Stimulated activated CD4-positive, alpha-beta T cell treated with anti-CD3 and anti-CD28 coated beads, Interleukin-2, amount 100 ng/mL, for 24 hours (primary cell): ENCODE measurements around the gene P2RX5.
"Not testable (repeated sequence)": the region's sequence is repeated elsewhere in the genome, so short reads cannot be mapped to it uniquely, and the experiment has no call there.

ENCODE experiments used
- DNase-seq, 2 donors: peaks; one replicate each; pipeline ENCODE4 v3.0.0-alpha.2; 2020

Gene P2RX5, protein sequence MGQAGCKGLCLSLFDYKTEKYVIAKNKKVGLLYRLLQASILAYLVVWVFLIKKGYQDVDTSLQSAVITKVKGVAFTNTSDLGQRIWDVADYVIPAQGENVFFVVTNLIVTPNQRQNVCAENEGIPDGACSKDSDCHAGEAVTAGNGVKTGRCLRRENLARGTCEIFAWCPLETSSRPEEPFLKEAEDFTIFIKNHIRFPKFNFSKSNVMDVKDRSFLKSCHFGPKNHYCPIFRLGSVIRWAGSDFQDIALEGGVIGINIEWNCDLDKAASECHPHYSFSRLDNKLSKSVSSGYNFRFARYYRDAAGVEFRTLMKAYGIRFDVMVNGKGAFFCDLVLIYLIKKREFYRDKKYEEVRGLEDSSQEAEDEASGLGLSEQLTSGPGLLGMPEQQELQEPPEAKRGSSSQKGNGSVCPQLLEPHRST

DNA sequence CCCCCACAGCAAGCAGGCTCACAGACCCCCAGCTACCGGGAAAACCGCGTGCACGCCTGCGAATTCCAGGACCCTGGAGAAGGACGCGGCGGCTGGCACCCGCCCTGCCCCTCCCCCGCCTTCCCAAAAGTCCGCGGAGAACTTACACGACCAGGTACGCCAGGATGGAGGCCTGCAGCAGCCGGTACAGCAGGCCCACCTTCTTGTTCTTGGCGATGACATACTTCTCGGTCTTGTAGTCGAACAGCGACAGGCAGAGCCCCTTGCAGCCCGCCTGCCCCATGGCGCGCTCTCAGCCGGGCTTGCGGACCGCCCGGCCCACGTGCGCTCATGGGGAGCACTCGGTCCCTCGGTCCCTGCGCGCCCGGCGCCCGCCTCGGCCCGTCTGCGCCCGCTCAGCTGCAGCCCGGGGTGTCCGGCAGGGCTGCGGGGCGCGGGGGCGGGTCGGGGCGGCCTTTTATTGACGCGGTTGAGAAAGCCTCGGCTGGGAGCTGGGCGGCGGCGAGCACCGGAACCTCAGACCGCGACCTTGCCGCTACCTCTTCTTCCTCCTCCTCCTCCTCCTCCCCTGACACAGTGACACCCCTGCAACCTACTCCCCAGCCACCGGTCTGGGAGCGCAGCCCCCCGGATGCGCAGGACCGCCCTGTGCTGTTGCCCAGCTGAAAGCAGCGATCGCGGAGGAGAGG lies at the start of gene P2RX5:
Gene P2RX5 (minus strand): TSS at position 433 of the 689 bp plus-strand sequence. CDS start 150 bp downstream, at position 283.
- DNase-seq: peak; percentile 43 to 61

DNA sequence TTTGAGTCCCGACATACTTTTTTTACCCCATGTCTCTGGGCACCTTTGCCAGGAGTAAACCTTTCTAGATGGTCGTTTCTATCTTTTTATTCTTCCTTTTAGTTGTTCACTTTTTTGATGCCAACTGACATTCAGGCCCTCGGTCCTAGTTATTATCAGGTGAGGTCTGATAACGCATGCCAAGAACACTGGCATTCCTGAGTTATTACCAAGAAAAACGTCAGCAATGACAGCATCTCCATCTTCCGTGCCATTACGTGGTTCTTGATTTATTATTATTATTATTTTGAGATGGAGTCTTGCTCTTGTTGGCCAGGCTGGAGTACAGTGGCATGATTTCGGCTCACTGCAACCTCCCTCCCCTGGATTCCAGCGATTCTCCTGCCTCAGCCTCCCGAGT lies 49.1 kb upstream of the P2RX5 start:
- DNase-seq: no peak

DNA sequence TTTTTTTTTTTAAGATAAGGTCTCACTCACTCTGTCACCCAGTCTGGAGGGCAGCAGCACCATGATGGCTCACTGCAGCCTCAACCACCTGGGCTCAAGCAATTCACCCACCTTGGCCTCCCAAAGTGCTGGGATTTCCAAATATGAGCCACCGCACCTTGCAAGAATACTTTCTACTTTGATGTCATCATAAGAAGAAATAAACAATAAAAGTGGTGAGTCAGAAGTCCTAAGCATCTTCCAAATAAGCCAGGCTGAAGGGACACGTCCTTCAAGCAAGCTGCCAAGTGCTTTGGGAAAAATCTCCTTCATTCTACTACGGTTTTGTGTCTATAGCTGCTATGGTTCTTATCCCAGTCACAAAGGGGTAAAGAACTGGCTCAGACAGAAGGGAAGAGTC lies 48.1 kb upstream of the P2RX5 start:
- no peak for DNase-seq

DNA sequence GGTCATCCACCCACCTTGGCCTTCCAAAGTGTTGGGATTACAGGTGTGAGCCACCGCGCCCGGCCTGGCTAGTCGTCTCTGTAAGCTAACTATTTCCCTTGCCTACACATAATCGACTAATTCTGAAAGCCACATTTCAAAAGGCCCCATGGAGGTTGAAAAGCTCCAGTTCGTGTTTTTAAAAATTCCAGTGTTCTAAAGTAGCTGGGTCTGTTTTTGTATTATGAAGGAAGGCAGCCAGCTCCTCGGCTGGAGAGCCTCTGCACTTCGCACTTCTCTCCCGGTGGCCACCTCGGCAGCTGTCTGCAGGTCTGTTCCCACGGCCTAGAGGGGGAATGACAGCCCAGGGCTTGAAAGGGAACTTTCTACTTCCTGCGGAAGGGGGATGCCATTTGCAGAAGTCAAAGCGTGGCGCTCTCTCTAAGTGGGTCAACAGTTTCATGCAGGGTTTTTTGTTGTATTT lies 44.7 kb upstream of the P2RX5 start:
- DNase-seq: peak; percentile 27 to 38

DNA sequence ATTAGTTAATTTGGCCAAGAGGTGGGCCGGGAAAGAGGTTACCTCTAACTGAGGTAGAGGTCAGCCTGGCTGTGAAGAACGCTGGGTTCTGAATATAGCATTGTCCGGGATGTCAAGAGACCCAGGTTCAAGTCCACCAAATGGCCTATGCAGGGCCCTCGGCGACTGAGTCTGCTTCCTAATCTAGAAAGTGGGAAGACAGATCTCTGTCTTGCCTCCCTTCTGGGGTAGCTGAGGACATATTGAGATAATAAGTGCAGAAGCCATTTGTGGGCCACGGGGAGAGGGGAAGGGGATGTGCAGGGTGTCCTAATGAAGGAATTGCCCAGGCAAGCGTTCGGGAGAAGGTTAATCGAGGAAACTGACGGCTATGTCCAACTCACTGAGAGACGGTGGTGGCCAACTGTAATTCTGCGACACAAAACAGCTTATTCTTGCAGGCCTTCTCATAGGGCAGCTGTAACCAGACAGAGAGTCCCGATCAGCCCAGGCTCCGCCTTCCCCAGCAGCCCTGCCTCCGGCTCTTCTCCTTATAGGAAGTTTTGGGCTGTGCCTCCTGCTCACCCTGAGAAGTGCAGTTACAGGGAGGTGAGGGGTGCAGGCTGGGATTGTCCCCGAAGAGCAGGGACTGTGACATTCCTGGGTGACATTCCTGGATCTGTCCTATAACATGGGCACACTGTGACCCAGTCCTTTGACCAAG lies 43.6 kb upstream of the P2RX5 start:
- no peak for DNase-seq

DNA sequence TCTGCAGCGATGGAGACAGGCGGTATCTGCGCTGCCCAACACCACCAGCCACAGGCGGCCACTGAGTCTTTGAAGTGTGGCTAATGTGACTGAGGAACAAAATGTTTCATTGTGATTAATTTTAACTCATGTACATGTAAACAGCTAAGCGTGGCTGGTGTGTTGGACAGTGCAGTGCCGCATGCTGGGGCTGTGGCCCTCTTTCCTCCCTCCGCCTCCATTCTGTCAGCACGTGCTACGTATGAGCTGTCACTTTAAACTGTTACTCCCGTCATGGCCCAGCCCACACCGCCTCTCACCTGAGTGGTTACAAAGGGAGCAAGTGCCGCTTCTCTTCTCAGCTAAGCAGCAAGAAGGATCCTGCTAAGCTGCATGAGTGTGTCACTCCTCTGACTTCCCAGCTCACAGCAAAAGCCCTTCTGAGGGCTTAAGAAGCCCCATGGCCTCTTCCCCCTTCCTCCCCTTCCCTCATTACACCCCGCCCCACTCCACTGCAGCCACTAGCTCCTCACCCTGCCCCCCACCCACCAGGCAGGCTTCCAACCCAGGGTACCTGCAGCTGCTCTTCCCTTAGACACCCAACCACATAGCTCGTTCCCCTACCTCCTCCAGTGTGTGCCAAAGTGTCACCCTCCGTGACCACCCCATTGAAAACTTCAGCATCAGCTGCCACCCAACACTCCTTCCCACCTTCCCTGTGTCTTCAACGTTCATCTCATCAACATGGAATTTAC lies 42.8 kb upstream of the P2RX5 start:
- peak; percentile 74 to 75 for DNase-seq

DNA sequence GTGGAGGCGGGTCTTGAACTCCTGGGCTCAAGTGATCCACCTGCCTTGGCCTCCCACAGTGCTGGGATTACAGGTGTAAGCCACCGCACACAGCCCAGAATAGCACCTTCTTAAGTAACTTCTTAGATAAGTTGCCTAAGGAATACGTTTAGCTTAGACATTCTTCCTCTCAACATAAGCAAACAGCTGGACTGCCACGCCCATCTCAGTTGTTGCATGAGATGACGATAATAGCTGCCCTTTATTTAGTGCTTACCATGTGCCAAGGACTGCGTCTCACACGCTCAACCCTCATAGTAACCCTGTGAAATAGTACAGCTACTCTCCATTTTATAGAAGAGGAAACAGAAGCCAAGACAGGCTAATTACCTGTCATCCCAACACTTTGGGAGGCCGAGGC lies 39.6 kb upstream of the P2RX5 start:
- DNase-seq: no peak

DNA sequence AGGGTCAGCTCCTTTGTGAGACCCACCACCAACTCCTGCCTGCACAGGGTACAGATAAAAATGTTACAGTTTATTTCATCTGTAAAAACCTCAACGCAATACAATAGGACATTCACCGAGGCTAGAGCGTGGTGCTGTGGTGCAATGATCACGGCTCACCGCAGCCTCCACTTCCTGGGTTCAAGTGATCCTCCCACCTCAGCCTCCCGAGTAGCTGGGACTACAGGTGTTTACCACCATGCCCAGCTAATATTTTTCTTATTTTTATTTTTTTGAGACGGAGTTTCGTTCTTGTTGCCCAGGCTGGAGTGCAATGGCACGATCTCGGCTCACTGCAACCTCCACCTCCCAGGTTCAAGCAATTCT lies 38.9 kb upstream of the P2RX5 start:
- DNase-seq: not testable (repeated sequence)

DNA sequence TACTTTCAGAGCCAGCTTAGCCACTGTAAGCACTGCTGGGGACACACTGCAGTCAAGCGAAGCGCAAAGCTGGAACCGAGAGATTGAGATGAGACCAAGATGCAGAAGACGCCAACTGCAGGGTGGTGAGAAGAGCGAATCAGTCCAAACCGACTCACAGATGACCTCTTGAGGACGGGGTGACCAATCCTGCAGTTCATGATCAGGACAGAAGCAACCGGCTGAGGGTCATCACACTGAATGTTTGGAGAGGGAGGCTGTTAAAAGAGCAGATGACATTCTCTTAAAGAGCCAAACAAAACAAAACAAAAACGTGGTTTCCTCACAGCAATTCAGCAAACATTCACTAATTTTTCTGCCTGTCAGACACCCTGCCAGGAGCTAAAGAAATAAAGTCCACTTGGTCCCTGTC lies 36.3 kb upstream of the P2RX5 start:
- no peak for DNase-seq

DNA sequence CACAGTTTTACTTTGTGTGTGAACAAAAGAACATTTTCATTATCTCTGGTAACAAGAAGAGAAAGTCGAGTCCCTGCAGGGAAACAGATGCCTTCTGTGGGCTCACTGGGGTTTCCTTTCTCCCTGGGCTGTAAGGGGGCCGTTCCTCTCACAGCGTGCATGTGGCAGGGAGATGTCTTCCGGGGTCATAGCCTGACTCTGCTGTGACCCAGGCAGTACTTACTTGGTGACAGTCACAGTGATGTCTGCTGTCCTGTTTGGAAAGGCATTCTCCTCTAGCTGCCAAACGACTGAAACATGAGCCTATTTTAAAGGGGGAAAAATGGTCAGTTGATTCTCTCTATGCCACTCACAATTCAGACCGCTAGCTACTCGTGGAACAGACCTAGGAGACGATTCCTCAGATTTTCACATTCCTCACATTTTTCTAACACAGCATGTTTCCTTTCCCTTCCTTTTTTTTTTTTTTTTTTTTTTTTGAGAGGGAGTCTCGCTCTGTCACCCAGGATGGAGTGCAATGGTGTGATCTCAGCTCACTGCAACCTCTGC lies 35.0 kb upstream of the P2RX5 start:
- DNase-seq: no peak

DNA sequence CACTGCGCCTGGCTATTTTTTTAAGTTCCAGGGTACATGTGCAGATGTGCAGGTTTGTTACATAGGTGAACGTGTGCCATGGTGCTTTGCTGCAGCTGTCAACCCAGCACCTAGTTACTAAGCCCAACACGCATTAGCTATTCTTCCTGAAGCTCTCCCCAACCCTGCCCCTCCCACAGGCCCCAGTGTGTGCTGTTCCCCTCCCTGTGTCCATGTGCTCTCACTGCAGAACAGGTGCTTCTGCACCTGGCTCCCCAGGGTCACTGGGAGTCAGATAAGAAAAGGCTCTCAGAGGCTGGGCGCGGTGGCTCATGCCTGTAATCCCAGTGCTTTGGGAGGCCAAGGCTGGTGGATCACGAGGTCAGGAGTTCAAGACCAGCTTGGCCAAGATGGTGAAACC lies 33.9 kb upstream of the P2RX5 start:
- DNase-seq: no peak

DNA sequence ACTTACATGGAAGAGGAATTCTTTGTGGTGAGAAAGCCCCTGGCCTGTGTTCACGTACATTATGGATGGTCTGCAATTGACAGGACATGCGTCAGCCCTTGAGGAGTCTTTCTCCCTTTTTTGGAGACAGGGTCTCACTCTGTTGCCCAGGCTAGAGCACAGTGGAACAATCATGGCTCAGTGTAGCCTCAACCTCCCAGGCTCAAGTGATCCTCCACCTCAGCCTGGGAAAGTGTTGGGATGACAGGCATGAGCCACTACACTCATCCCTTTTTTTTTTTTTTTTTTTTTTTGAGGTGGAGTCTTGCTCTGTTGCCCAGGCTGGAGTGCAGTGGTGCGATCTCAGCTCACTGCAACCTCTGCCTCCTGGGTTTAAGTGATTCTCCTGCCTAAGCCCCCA lies 32.1 kb upstream of the P2RX5 start:
- not testable (repeated sequence) for DNase-seq

DNA sequence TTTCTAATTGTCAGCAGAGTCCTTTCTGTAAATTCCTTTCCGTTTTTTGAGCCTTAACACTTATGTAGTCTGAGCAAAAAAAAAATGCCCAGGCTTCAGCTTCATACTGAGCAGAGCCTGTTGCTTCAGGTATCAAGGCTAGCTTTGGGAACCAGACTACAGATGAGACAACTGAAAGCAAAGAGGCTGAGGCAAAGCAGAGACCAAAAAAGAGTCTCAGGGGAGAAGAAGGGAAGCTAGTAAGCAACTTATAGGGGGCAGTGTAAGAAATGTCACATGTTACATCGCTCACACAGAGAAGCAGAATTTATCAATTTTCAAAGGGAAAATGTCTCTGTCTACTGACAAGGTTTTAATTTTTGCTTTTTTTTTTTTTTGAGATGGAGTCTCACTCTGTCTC lies 31.1 kb upstream of the P2RX5 start:
- DNase-seq: no peak

DNA sequence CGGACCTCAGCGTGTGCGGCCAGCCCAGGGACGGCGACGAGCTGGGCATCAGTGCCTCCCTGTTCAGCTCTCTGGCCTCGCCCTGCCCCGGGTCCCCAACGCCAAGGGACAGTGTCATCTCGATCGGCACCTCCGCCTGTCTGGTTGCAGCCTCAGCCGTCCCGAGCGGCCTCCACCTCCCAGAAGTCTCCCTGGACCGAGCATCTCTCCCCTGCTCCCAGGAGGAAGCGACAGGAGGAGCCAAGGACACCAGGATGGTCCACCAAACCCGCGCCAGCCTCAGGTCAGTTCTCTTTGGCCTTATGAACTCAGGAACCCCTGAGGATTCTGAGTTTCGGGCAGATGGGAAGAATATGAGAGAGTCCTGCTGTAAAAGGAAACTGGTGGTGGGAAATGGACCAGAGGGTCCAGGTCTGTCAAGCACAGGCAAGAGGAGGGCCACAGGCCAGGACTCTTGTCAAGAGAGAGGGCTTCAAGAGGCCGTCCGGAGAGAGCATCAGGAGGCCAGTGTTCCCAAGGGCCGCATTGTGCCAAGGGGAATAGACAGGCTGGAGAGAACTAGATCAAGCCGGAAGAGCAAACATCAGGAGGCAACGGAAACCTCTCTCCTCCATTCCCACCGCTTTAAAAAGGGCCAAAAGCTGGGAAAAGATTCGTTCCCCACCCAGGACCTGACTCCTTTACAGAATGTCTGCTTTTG lies 28.6 kb upstream of the P2RX5 start:
- DNase-seq: no peak

DNA sequence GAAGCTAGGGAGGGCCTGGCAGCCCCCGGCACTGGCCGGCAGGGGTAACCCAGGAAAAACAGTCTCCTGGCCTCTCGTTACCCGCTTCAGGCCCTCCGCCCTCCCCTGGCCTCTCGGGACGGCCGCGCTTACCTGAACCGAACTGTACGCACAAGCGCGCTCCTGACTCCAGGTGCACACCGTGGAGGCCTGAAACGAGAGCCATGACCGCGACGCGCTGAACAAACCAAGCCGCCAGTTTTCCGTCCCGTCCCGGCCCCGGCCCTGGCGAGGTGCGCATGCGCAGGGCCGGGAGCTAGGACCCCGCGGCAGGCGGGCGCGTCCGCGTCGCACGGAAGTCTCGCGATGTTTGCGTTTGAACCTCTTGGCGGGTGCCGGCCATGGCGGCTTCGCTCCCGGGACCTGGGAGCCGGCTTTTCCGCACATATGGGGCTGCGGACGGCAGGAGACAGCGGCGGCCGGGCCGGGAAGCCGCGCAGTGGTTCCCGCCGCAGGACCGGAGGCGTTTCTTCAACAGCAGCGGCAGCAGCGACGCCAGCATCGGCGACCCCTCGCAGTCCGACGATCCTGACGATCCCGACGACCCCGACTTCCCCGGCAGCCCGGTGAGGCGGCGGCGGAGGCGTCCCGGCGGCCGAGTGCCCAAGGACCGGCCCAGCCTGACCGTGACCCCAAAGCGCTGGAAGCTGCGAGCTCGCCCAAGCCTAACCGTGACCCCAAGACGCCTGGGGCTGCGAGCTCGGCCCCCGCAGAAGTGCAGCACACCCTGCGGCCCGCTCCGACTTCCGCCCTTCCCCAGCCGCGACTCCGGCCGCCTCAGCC lies 27.8 kb upstream of the P2RX5 start, which contains the start of gene HASPIN:
Gene HASPIN (plus strand): TSS at position 348 of the 822 bp plus-strand sequence. CDS start 33 bp downstream, at position 381.
- peak; percentile 93 to 94 for DNase-seq

DNA sequence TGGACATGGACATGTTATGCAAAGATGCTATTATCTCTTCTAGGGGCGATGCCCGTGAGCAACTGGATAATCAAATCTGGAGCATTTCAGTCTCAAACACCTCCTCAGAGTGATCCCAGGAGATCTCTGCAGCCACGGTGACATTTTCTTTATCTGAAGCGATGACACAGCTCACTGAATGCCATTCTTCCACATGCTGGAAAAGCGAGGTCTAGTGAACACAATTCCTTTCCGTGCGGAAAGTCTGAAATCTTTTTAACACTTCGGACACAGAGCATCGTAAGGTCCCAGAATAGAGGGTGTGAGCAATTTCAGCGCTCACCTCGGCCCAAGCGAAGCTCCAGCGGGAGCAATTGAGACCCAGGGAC lies 27.2 kb upstream of the P2RX5 start:
- DNase-seq: no peak

DNA sequence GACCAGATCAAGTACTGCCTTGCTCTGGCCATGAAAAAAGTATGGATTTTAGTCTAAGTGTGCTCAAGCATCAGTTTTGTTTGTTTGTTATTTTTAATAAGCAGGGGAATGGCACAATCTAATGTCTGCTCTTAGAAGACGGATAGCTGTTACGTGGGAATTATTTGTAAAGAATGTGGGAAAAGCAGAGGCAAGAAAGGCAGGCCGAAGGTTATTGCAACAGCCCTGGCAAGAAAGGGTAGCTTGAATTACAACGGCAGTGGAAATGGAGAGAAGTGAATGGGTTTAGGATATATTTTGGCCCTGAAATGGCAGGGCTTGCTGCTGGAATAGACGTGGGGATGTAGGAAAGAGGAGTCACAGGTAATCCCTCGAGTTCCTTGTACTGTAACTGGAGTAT lies 26.8 kb upstream of the P2RX5 start:
- no peak for DNase-seq

DNA sequence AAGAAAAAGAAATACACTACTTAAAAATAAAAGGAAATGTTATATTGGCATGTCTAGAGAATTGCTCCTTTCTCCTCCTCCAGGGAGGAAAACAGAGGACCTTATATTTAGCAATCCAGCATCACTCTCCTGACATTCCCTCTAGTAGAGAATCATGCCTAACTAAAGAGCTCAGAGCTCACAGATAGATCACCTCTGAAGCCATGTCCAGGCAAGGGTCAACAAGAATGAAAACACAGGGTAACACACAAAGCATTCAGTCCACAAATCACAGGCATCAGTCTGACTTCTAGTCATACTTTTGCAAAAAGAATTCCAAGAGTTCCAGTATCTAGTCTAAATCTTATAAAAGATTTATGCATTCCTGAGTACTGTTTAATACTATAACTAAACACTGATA lies 23.3 kb upstream of the P2RX5 start:
- no peak for DNase-seq

DNA sequence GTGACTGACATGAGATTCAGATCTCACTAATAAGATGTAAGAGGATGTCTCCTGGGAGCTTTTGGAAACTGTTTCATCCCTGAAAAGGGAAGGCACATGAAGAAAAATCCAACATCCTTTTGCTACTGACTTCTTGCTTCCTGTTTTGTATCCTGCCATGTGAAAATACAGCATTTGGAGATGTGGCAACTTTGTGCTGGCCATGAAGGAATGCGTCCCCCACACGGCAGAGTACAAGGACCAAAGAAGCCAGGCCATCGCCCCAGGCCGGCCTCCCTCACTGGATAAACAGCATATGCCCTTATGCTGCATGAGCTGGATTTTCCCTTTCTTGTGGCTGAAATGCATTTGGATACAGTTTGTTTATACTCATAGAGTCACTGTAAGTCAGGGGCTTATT lies 22.2 kb upstream of the P2RX5 start:
- DNase-seq: no peak

DNA sequence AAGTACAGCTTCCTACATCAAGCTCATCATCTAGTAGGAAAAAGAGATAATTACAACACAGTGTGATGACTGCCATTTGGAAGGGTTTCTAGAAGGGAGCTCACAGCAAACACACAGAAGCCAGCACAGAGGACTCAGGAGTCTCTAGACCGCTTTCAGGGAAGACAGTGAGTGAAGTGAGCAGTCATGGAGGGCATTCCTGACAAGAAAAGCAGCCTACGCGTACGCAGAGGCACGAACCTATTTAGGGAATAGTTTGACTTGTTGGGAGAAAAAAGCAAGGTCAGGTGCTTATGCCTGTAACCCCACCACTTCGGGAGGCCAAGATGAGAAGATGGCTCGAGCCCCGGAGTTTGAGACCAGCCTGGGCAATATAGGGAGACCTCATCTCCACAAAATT lies 19.3 kb upstream of the P2RX5 start:
- DNase-seq: no peak
